Nephron (organoid): ENCODE measurements around the gene PIM2.

Experiments
- H3K27ac Mint-ChIP-seq, 3 experiments: 2 replicates each; pipeline ENCODE4 v1.8.0; 2020; ENCODE audit warnings: mixed read lengths in 3 of 3, mild to moderate bottlenecking in 2 of 3, moderate library complexity in 1 of 3
- H3K27me3 Mint-ChIP-seq: 2 replicates; pipeline ENCODE4 v1.8.0; 2021; ENCODE audit warnings: low read depth, mild to moderate bottlenecking, moderate library complexity, mixed read lengths
- H3K36me3 Mint-ChIP-seq: 2 replicates; pipeline ENCODE4 v1.8.0; 2020; ENCODE audit warnings: low read depth, mixed read lengths
- H3K4me1 Mint-ChIP-seq: 2 replicates; pipeline ENCODE4 v1.8.0; 2020; ENCODE audit warnings: mixed read lengths
- H3K4me3 Mint-ChIP-seq, 3 experiments: 2 replicates each; pipeline ENCODE4 v1.8.0; 2020; ENCODE audit warnings: mild to moderate bottlenecking in 3 of 3, mixed read lengths in 3 of 3, moderate library complexity in 2 of 3
- H3K9me3 Mint-ChIP-seq: 2 replicates; pipeline ENCODE4 v1.8.0; 2020; ENCODE audit warnings: mixed read lengths
- TF ChIP-seq, protein P1 (sequence below), 3 experiments: fragments of 200-600 bp; sonication (generic); IDR thresholded peaks; one replicate each; pipeline ENCODE4 v1.5.0; 2021; ENCODE audit warnings: antibody characterized with exemption in 3 of 3; ENCODE audit not compliant: unreplicated experiment in 3 of 3

Gene PIM2

DNA sequence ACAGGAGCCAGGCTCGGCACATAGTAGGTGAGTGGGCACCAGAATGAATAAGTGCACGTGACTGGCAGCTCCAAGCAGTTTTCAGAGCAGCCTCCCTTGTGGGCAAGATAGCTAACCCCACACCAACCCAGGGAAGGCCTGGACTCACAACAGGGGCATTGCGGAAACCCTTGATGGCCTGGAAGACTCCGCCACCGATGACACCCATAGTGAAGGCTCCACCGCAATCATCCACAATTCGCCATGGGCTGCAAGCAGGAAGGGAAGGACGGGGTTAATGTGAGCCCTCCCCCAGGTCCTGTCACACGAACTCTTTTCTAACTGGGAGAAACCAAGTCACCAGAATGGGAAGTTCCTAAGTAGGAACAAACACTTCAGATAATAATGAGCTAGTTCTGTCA lies 22.2 kb downstream of the PIM2 start:
- Mint-ChIP-seq H3K27me3 (no peaks in the 10 kb centered on the region), H3K36me3 (peaks cover 17% of the 10 kb centered on the region), H3K4me3 (peak overlapping the region; percentile 83 to 91 (median 86)), H3K27ac (peak overlapping the region; percentile 93 to 98 (median 97)), H3K9me3 (peaks cover 3% of the 10 kb centered on the region), H3K4me1 (peaks cover 16% of the 10 kb centered on the region)
- TF ChIP-seq, protein P1, sequence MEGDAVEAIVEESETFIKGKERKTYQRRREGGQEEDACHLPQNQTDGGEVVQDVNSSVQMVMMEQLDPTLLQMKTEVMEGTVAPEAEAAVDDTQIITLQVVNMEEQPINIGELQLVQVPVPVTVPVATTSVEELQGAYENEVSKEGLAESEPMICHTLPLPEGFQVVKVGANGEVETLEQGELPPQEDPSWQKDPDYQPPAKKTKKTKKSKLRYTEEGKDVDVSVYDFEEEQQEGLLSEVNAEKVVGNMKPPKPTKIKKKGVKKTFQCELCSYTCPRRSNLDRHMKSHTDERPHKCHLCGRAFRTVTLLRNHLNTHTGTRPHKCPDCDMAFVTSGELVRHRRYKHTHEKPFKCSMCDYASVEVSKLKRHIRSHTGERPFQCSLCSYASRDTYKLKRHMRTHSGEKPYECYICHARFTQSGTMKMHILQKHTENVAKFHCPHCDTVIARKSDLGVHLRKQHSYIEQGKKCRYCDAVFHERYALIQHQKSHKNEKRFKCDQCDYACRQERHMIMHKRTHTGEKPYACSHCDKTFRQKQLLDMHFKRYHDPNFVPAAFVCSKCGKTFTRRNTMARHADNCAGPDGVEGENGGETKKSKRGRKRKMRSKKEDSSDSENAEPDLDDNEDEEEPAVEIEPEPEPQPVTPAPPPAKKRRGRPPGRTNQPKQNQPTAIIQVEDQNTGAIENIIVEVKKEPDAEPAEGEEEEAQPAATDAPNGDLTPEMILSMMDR (IDR thresholded peaks at IDR 0.05; ENCODE audit: unreplicated experiment in 3 of 3), result no peak

DNA sequence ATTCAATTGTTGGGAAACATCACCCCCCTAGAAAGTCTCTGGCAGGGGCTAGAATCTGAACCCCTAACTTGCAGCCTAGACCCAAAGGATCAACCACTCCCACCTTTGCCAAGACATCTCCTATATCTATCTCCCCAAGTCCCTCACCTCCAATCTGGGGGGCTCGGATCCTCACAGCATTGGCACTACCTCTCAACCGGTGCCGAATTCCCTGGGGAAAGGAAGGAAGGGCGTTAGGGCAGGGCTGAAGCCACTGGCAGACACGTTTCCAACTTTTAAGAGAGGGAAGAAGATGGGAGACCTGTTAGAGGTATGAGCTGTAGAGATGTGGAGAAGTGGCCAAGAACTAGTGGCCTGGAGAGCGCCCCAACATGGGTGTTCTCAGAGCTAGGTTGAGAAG lies 23.9 kb downstream of the PIM2 start:
- Mint-ChIP-seq H3K27ac (peak overlapping the region; percentile 28 to 68 (median 66)), H3K4me1 (peaks cover 26% of the 10 kb centered on the region), H3K4me3 (peak overlapping the region; percentile 70 to 87 (median 83)), H3K36me3 (peaks cover 10% of the 10 kb centered on the region), H3K9me3 (peaks cover 11% of the 10 kb centered on the region), H3K27me3 (no peaks in the 10 kb centered on the region)
- TF ChIP-seq, protein P1 (IDR thresholded peaks at IDR 0.05; ENCODE audit: unreplicated experiment in 3 of 3), result no peak

DNA sequence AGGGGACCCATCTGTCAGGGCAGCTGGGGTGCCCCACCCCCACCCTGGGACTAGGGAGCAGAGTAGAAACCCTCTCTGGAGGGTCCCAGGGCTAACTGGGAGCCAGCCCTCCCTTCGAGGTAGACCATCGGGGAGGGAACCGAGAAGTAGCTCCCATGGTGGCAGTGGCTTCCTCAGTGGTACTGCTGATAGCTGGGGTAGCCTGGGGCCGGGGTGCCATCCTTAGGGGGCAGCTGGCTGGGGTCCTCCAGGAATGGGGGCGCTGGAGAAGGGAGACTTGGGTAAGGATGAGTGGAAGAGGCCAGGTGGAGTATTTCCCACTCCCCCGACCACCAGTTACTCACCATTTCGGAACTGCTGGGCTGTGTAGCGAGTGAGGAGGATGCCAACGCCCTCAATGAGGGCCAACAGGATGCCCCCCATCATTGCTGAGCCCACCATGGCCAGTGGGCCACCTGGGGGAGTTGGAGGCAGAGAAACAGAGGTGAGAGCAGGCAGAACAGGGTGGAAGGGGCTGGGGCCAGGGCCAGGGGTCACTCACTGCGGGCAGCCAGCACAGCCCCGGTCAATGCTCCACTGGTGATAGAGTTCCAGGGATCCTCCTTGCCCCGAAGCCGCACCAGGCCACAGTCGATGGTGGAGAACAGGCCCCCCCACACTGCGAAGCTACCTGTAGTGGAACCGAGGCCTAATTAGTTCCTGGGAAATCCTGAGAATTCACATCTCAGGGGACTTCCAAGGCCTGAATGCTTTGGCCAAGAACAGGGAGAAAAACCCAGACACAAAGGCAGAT lies 25.1 kb downstream of the PIM2 start:
- peaks cover 26% of the 10 kb centered on the region for H3K4me1 Mint-ChIP-seq
- H3K27me3 Mint-ChIP-seq, result no peaks in the 10 kb centered on the region
- H3K4me3 Mint-ChIP-seq, result no peak overlapping the region
- H3K36me3 Mint-ChIP-seq, result peaks cover 10% of the 10 kb centered on the region
- peaks cover 13% of the 10 kb centered on the region for H3K9me3 Mint-ChIP-seq
- H3K27ac Mint-ChIP-seq, result no peak overlapping the region
- TF ChIP-seq, protein P1 (IDR thresholded peaks at IDR 0.05; ENCODE audit: unreplicated experiment in 3 of 3), result no peak

DNA sequence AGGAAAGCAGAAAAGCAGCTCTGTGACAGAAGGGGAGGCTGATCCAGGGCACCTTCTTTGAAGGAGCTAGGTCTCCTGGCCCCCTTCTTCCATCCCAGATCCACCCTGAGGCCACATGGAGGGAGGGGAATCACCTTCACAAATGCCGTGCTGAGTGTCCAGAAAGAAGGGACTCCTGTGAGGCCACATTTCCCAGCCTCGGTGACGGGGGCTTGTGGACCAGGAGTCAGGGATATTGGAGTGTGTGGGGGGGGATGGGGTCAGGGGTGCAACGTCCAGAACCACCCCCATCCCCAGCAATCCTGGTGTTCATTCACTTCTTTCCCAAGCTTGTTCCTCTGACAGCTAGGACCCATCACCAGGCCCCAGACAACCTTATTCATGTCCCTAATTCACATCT lies 25.9 kb downstream of the PIM2 start:
- Mint-ChIP-seq H3K4me3 (peak overlapping the region; percentile 70 to 78 (median 75)), H3K27me3 (no peaks in the 10 kb centered on the region), H3K27ac (no peak overlapping the region), H3K36me3 (peaks cover 10% of the 10 kb centered on the region), H3K9me3 (peaks cover 13% of the 10 kb centered on the region), H3K4me1 (peaks cover 26% of the 10 kb centered on the region)
- TF ChIP-seq, protein P1 (IDR thresholded peaks at IDR 0.05; ENCODE audit: unreplicated experiment in 3 of 3), result no peak

DNA sequence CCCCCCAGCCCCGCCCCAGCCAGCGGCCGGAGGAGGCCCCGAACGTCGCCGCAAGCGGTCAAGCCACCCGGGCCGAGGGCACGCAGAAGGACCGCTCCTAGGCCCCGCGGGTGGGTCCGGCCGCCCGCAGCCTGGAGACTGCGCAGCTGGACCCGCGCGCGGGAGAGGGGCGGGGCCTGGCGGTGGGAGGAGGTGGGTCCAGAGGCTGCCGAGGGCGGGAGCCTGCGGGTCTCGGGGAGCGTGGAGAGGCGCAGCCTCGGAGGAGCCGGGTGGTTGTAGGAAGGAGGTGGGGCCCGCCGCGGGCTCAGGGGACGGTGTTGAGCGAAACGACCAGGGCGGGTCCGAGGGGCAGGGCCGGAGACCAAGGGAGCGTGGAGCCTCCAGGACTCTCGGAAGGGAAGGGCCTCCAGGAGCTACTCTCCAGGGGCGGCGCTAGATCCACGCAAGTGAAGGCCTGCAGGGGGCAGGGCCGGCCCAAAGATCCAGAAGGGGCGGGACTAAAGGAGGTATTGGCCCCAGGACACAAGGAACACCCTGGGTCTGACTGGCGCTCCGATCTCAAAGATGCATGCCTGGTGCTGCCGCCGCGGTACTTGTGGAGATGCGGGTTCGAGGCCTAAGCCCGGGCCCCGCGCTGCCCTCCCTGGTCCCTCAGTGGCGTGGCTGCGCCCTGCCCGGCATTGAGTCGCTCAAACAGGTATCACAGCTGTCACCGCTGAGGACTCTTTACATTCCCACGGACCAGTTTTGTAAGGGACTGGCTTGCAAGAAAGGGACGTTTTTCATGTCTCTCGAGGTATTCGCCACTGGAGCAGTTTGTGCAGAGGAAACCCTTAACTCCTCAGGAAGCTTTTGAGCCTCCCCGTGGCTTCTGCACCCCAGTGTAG lies 27.2 kb downstream of the PIM2 start:
- Mint-ChIP-seq H3K9me3 (peaks cover 13% of the 10 kb centered on the region), H3K4me3 (peak overlapping the region; percentile 75 to 81 (median 80)), H3K36me3 (peaks cover 10% of the 10 kb centered on the region), H3K27ac (peak overlapping the region in 2 of 3 experiments; percentile 30 to 48), H3K27me3 (no peaks in the 10 kb centered on the region), H3K4me1 (peaks cover 20% of the 10 kb centered on the region)
- TF ChIP-seq, protein P1 (IDR thresholded peaks at IDR 0.05; ENCODE audit: unreplicated experiment in 3 of 3), result peak; percentile 21 to 50 (median 38)
